ENCODE results near the gene RAD18. TPM values are rescaled to one million over a fixed set of nuclear protein-coding genes. Genes with fewer than 3 reads are reported as not detected.
A peak's percentile ranks its signal among the peaks of the same experiment; 100 is the strongest.

The RAD18 gene
- total RNA-seq, 2 experiments from 2014 or later = 30.9 to 31.1 TPM

GRCh38 chr3:8990266-8991215 is 27.3 kb upstream of the RAD18 start:
- POLR2A ChIA-PET = no interaction called here
- no peak overlapping the region for H3K27ac Mint-ChIP-seq
- no peak for DNase-seq
- ATAC-seq (ENCODE audit: low read depth) = no peak
- peaks cover 6% of the 10 kb centered on the region for H3K4me1 Mint-ChIP-seq
- no peaks in the 10 kb centered on the region for H3K36me3 Mint-ChIP-seq
- H3K4me3 Mint-ChIP-seq = no peak overlapping the region
- no peaks in the 10 kb centered on the region for H3K9me3 Mint-ChIP-seq
- H3K27me3 Mint-ChIP-seq = no peaks in the 10 kb centered on the region

GRCh38 chr3:8988791-8989558 is 25.7 kb upstream of the RAD18 start:
- Mint-ChIP-seq H3K9me3 (no peaks in the 10 kb centered on the region), H3K27me3 (no peaks in the 10 kb centered on the region), H3K36me3 (no peaks in the 10 kb centered on the region), H3K27ac (no peak overlapping the region), H3K4me1 (peaks cover 6% of the 10 kb centered on the region), H3K4me3 (no peak overlapping the region)
- POLR2A ChIA-PET = no interaction called here
- ATAC-seq (ENCODE audit: low read depth) = no peak
- DNase-seq = no peak

- no peaks in the 10 kb centered on the region for H3K27me3 Mint-ChIP-seq
- POLR2A ChIA-PET = no interaction called here
- DNase-seq (no peak), ATAC-seq (ENCODE audit: low read depth) (no peak)
- no peaks in the 10 kb centered on the region for H3K9me3 Mint-ChIP-seq
- no peak overlapping the region for H3K27ac Mint-ChIP-seq
- H3K36me3 Mint-ChIP-seq = no peaks in the 10 kb centered on the region
- H3K4me3 Mint-ChIP-seq = no peak overlapping the region
- peaks cover 6% of the 10 kb centered on the region for H3K4me1 Mint-ChIP-seq
These were observed 25.0 kb upstream of the RAD18 start for GRCh38 chr3:8988384-8988655.

GRCh38 chr3:8987645-8988383 is 24.5 kb upstream of the RAD18 start:
- no peak overlapping the region for H3K27ac Mint-ChIP-seq
- H3K36me3 Mint-ChIP-seq = no peaks in the 10 kb centered on the region
- ATAC-seq (ENCODE audit: low read depth) (peak; percentile 90), DNase-seq (peak; percentile 72)
- peak overlapping the region; percentile 51 for H3K4me3 Mint-ChIP-seq
- peaks cover 6% of the 10 kb centered on the region for H3K4me1 Mint-ChIP-seq
- no peaks in the 10 kb centered on the region for H3K27me3 Mint-ChIP-seq
- POLR2A ChIA-PET = no interaction called here
- no peaks in the 10 kb centered on the region for H3K9me3 Mint-ChIP-seq

GRCh38 chr3:8987226-8987625 is 24.0 kb upstream of the RAD18 start:
- Mint-ChIP-seq H3K9me3 (no peaks in the 10 kb centered on the region), H3K27ac (no peak overlapping the region), H3K4me3 (no peak overlapping the region), H3K36me3 (no peaks in the 10 kb centered on the region), H3K27me3 (peaks cover 3% of the 10 kb centered on the region), H3K4me1 (peaks cover 6% of the 10 kb centered on the region)
- no peak for DNase-seq
- ATAC-seq (ENCODE audit: low read depth) = no peak
- POLR2A ChIA-PET = no interaction called here

- POLR2A ChIA-PET = no interaction called here
- peaks cover 3% of the 10 kb centered on the region for H3K27me3 Mint-ChIP-seq
- no peaks in the 10 kb centered on the region for H3K9me3 Mint-ChIP-seq
- peaks cover 6% of the 10 kb centered on the region for H3K4me1 Mint-ChIP-seq
- no peak for DNase-seq
- ATAC-seq (ENCODE audit: low read depth) = no peak
- H3K4me3 Mint-ChIP-seq = no peak overlapping the region
- no peak overlapping the region for H3K27ac Mint-ChIP-seq
- H3K36me3 Mint-ChIP-seq = no peaks in the 10 kb centered on the region
These were observed 23.5 kb upstream of the RAD18 start for GRCh38 chr3:8986741-8987140.

- H3K27me3 Mint-ChIP-seq = peaks cover 4% of the 10 kb centered on the region
- no peak for ATAC-seq (ENCODE audit: low read depth)
- POLR2A ChIA-PET = no interaction called here
- DNase-seq = no peak
- no peak overlapping the region for H3K4me3 Mint-ChIP-seq
- H3K4me1 Mint-ChIP-seq = peaks cover 5% of the 10 kb centered on the region
- no peak overlapping the region for H3K27ac Mint-ChIP-seq
- H3K36me3 Mint-ChIP-seq = no peaks in the 10 kb centered on the region
- H3K9me3 Mint-ChIP-seq = no peaks in the 10 kb centered on the region
These were observed 22.6 kb upstream of the RAD18 start for GRCh38 chr3:8985876-8986275.

GRCh38 chr3:8985411-8985831 is 22.1 kb upstream of the RAD18 start:
- H3K36me3 Mint-ChIP-seq = no peaks in the 10 kb centered on the region
- POLR2A ChIA-PET = no interaction called here
- H3K9me3 Mint-ChIP-seq = no peaks in the 10 kb centered on the region
- no peak for ATAC-seq (ENCODE audit: low read depth)
- no peak for DNase-seq
- peaks cover 4% of the 10 kb centered on the region for H3K27me3 Mint-ChIP-seq
- peaks cover 5% of the 10 kb centered on the region for H3K4me1 Mint-ChIP-seq
- no peak overlapping the region for H3K27ac Mint-ChIP-seq
- H3K4me3 Mint-ChIP-seq = no peak overlapping the region

- H3K9me3 Mint-ChIP-seq = no peaks in the 10 kb centered on the region
- peaks cover 5% of the 10 kb centered on the region for H3K4me1 Mint-ChIP-seq
- POLR2A ChIA-PET = no interaction called here
- H3K36me3 Mint-ChIP-seq = no peaks in the 10 kb centered on the region
- H3K27ac Mint-ChIP-seq = no peak overlapping the region
- peaks cover 4% of the 10 kb centered on the region for H3K27me3 Mint-ChIP-seq
- no peak overlapping the region for H3K4me3 Mint-ChIP-seq
- ATAC-seq (ENCODE audit: low read depth) (no peak), DNase-seq (no peak)
These were observed 21.3 kb upstream of the RAD18 start for GRCh38 chr3:8984526-8984925.

- DNase-seq = no peak
- Mint-ChIP-seq H3K27ac (no peak overlapping the region), H3K9me3 (no peaks in the 10 kb centered on the region), H3K36me3 (no peaks in the 10 kb centered on the region), H3K4me3 (no peak overlapping the region), H3K4me1 (peaks cover 5% of the 10 kb centered on the region), H3K27me3 (peaks cover 4% of the 10 kb centered on the region)
- ATAC-seq (ENCODE audit: low read depth) = no peak
- POLR2A ChIA-PET = no interaction called here
These were observed 20.8 kb upstream of the RAD18 start for GRCh38 chr3:8984081-8984480.

- no peak for DNase-seq
- H3K9me3 Mint-ChIP-seq = no peaks in the 10 kb centered on the region
- no peaks in the 10 kb centered on the region for H3K36me3 Mint-ChIP-seq
- H3K27ac Mint-ChIP-seq = no peak overlapping the region
- POLR2A ChIA-PET = no interaction called here
- no peak overlapping the region for H3K4me3 Mint-ChIP-seq
- no peak for ATAC-seq (ENCODE audit: low read depth)
- H3K4me1 Mint-ChIP-seq = peaks cover 5% of the 10 kb centered on the region
- H3K27me3 Mint-ChIP-seq = peaks cover 4% of the 10 kb centered on the region
These were observed 20.3 kb upstream of the RAD18 start for GRCh38 chr3:8983591-8983990.

GRCh38 chr3:8983026-8983425 is 19.8 kb upstream of the RAD18 start:
- ATAC-seq (ENCODE audit: low read depth) (no peak), DNase-seq (no peak)
- Mint-ChIP-seq H3K36me3 (no peaks in the 10 kb centered on the region), H3K27me3 (peaks cover 4% of the 10 kb centered on the region), H3K4me3 (no peak overlapping the region), H3K4me1 (peaks cover 4% of the 10 kb centered on the region), H3K9me3 (no peaks in the 10 kb centered on the region), H3K27ac (no peak overlapping the region)
- POLR2A ChIA-PET = no interaction called here

- ATAC-seq (ENCODE audit: low read depth) = no peak
- H3K9me3 Mint-ChIP-seq = no peaks in the 10 kb centered on the region
These were observed 19.2 kb upstream of the RAD18 start for GRCh38 chr3:8982509-8982908.

More at GRCh38 chr3:8982509-8982908, 19.2 kb upstream of the RAD18 start:
- Mint-ChIP-seq H3K4me1 (no peaks in the 10 kb centered on the region), H3K27me3 (peaks cover 6% of the 10 kb centered on the region), H3K4me3 (no peak overlapping the region), H3K27ac (no peak overlapping the region), H3K36me3 (no peaks in the 10 kb centered on the region)
- DNase-seq = no peak
- POLR2A ChIA-PET = no interaction called here

Measured in activated naive CD8-positive, alpha-beta T cell treated with anti-CD3 and anti-CD28 coated beads, Interleukin-2, amount 10 ng/mL, durations not matched to agents 7 days and 5 days (primary cell).